Renal pelvis (tissue), 3 donors: Measurements from ENCODE around the gene COX6A2. TPM values are rescaled to one million over a fixed set of nuclear protein-coding genes. Genes with fewer than 3 reads are reported as not detected.

ENCODE experiments used
- polyA plus RNA-seq, 3 donors: library from polyadenylated mRNA; unstranded; fragments of 120-200 nt; gene quantifications; one replicate each; pipeline ENCODE4 v1.2.1, GENCODE V29; 2013; ENCODE audit not compliant: insufficient read length in 3 of 3

COX6A2 gene
- polyA plus RNA-seq, 3 donors = 0.42 to 1.4 (median 1.1) TPM

Other genes with a start within 250 kb of the COX6A2 start
- gene FUS, start 248.2 kb downstream of the COX6A2 start, polyA plus RNA-seq = 100 to 1,000 TPM; 689 to 914 (median 729) TPM
- gene PYCARD, start 225.6 kb downstream of the COX6A2 start, polyA plus RNA-seq = 10 to 100 TPM; 10.3 to 13.1 (median 12.4) TPM
- under 1 TPM; 0.07 to 0.28 (median 0.18) TPM for gene TRIM72, start 214.2 kb downstream of the COX6A2 start, polyA plus RNA-seq
- not detected for gene PYDC1, start 211.2 kb downstream of the COX6A2 start, polyA plus RNA-seq
- 1 to 10 TPM; 1.7 to 2.6 (median 2.2) TPM for gene ITGAM, start 168.4 kb downstream of the COX6A2 start, polyA plus RNA-seq
- 1 to 10 TPM in 1 of 3 donors, under 1 TPM in 2; 0.51 to 1.1 (median 0.83) TPM for gene ITGAX, start 73.2 kb downstream of the COX6A2 start, polyA plus RNA-seq
- gene ITGAD, start 35.0 kb downstream of the COX6A2 start, polyA plus RNA-seq = under 1 TPM in 2 of 3 donors, not detected in 1; 0.28 to 0.46 TPM
- 1 to 10 TPM; 3.2 to 3.3 (median 3.2) TPM for gene ZNF843, start 14.4 kb upstream of the COX6A2 start, polyA plus RNA-seq
- 10 to 100 TPM; 13.1 to 19.0 (median 16.9) TPM for gene ARMC5, start 31.1 kb upstream of the COX6A2 start, polyA plus RNA-seq
- 10 to 100 TPM; 36.9 to 54.9 (median 46.5) TPM for gene TGFB1I1, start 43.8 kb upstream of the COX6A2 start, polyA plus RNA-seq
- gene SLC5A2, start 54.8 kb upstream of the COX6A2 start, polyA plus RNA-seq = 10 to 100 TPM; 55.9 to 74.2 (median 72.8) TPM
- gene RUSF1, start 80.0 kb upstream of the COX6A2 start, polyA plus RNA-seq = 10 to 100 TPM; 87.9 to 98.1 (median 94.4) TPM
- 1 to 10 TPM; 4.2 to 7.0 (median 4.4) TPM for gene AHSP, start 99.5 kb upstream of the COX6A2 start, polyA plus RNA-seq